K562 (cell line): Measurements from ENCODE around the gene PTPN18. TPM values are rescaled to one million over a fixed set of nuclear protein-coding genes. Genes with fewer than 3 reads are reported as not detected.

ENCODE experiments used
- ARID1B ChIP-seq: fragments of 450-650 bp; IDR thresholded peaks from 2 replicates; pipeline ENCODE4 v1.6.1; 2016; ENCODE audit warnings: antibody characterized with exemption, mild to moderate bottlenecking, inconsistent platforms
- BRCA1 ChIP-seq, 2 experiments: fragments of 450-650 bp in 1 of 2; sonication (generic) in 1 of 2; formaldehyde crosslinking in 1 of 2; IDR thresholded peaks; 2 replicates each; pipeline versions ENCODE4 v1.5.0 to v1.6.1; 2017 to 2020; ENCODE audit warnings: mild to moderate bottlenecking in 1 of 2, missing genetic modification reagents in 1 of 2
- CBFA2T3 ChIP-seq: fragments of 450-650 bp; IDR thresholded peaks from 2 replicates; pipeline ENCODE4 v1.6.1; 2017
- CBX5 ChIP-seq: IDR thresholded peaks from 2 replicates; pipeline ENCODE4 v1.6.1; 2014; ENCODE audit warnings: low read depth, borderline replicate concordance
- CHD4 ChIP-seq: fragments of 200-600 bp; sonication (generic); IDR thresholded peaks from 3 replicates; pipeline ENCODE4 v1.6.1; 2012; ENCODE audit warnings: low read depth, mild to moderate bottlenecking, mixed read lengths, low read length, inconsistent platforms; ENCODE audit not compliant: insufficient read depth, insufficient replicate concordance, poor library complexity, severe bottlenecking
- HDAC6 ChIP-seq: IDR thresholded peaks from 2 replicates; pipeline ENCODE4 v1.6.1; 2012; ENCODE audit warnings: low read depth, mild to moderate bottlenecking, control low read depth, inconsistent platforms, low read length, moderate library complexity
- KDM1A ChIP-seq, 2 experiments: fragments of 450-650 bp; IDR thresholded peaks; 2 replicates each; pipeline ENCODE4 v1.6.1; 2016; ENCODE audit warnings: mild to moderate bottlenecking in 2 of 2
- MTA1 ChIP-seq: fragments of 450-650 bp; IDR thresholded peaks from 2 replicates; pipeline ENCODE4 v1.6.1; 2017; ENCODE audit warnings: borderline replicate concordance
- NCOA6 ChIP-seq: fragments of 450-650 bp; IDR thresholded peaks from 2 replicates; pipeline ENCODE4 v1.6.1; 2017; ENCODE audit warnings: mild to moderate bottlenecking
- SAP30 ChIP-seq: fragments of 200-600 bp; sonication (generic); IDR thresholded peaks from 2 replicates; pipeline ENCODE4 v1.6.1; 2012; ENCODE audit warnings: borderline replicate concordance, low read depth, mild to moderate bottlenecking, moderate library complexity, low read length, control low read depth, inconsistent platforms; ENCODE audit not compliant: insufficient read depth, poor library complexity, severe bottlenecking
- SMAD1 ChIP-seq: fragments of 150-350 bp; IDR thresholded peaks from 2 replicates; pipeline ENCODE4 v1.6.1; 2014; ENCODE audit warnings: low read length, low read depth; ENCODE audit not compliant: partially characterized antibody
- TEAD4 ChIP-seq, 2 experiments: sonication (generic) in 1 of 2; formaldehyde crosslinking in 1 of 2; IDR thresholded peaks; 2 replicates each; pipeline versions ENCODE4 v1.6.1 to v1.8.0; 2012 to 2022; ENCODE audit warnings: borderline replicate concordance in 1 of 2, inconsistent platforms in 1 of 2, low read length in 1 of 2, mild to moderate bottlenecking in 1 of 2, missing genetic modification reagents in 1 of 2
- ZNF551 ChIP-seq: fragments of 250-450 bp; sonication (Bioruptor Pico); IDR thresholded peaks from 2 replicates; pipeline ENCODE4 v1.5.0; 2021; ENCODE audit warnings: mild to moderate bottlenecking, moderate library complexity
- polyA plus RNA-seq, 8 experiments: library from polyadenylated mRNA; depleted of rRNA in 4 of 8; stranded (reverse) in 5 of 8; unstranded in 3 of 8; fragments of >200 nt; fragmentation: Nextera tagmentation in 2 of 8; fragmentation: Illumina TruSeq in 1 of 8; extraction: Ambion mirVana in 2 of 8; extraction: Trizol in 1 of 8; gene quantifications; 2 replicates each; pipeline versions ENCODE4 v1.2.1 to v1.2.3, GENCODE V29; 2011 to 2014; ENCODE audit warnings: inconsistent platforms in 1 of 8, missing spikeins in 1 of 8
- total RNA-seq, 7 experiments: library from RNA; depleted of rRNA in 6 of 7; stranded (reverse); fragments of >200 nt in 6 of 7; fragmentation: Illumina TruSeq in 2 of 7; extraction: Trizol in 2 of 7; gene quantifications; 2 replicates each; pipeline versions ENCODE4 v1.2.1 to v1.2.3, GENCODE V29; 2011 to 2021; ENCODE audit warnings: low replicate concordance in 1 of 7
- TF ChIP-seq, protein P1 (sequence below): sonication (generic); formaldehyde crosslinking; IDR thresholded peaks from 2 replicates; pipeline ENCODE4 v1.8.0; 2022; ENCODE audit warnings: mild to moderate bottlenecking, missing genetic modification reagents
- TF ChIP-seq, protein P2 (sequence below): fragments of 450-650 bp; formaldehyde crosslinking; IDR thresholded peaks from 2 replicates; pipeline ENCODE4 v1.4.0; 2022; ENCODE audit warnings: missing genetic modification characterization
- TF ChIP-seq, protein P3 (sequence below): sonication (generic); formaldehyde crosslinking; IDR thresholded peaks from 2 replicates; pipeline ENCODE4 v1.8.0; 2022; ENCODE audit warnings: missing genetic modification reagents, mild to moderate bottlenecking, borderline replicate concordance
- TF ChIP-seq, protein P4 (sequence below): conservative IDR thresholded peaks from 2 replicates; pipeline ENCODE4 v1.6.1; 2011; ENCODE audit warnings: low read depth, mild to moderate bottlenecking, low read length; ENCODE audit not compliant: control insufficient read depth
- TF ChIP-seq, protein P5 (sequence below): sonication (generic); formaldehyde crosslinking; IDR thresholded peaks from 2 replicates; pipeline ENCODE4 v1.8.0; 2022; ENCODE audit warnings: mild to moderate bottlenecking, missing genetic modification reagents, borderline replicate concordance

PTPN18 gene
- total and polyA plus RNA-seq, 9 of the 15 experiments (the other 6 are each of a cell fraction or from before 2014, with no cell fraction given), result 11.6 to 90.7 (median 49.6) TPM

DNA sequence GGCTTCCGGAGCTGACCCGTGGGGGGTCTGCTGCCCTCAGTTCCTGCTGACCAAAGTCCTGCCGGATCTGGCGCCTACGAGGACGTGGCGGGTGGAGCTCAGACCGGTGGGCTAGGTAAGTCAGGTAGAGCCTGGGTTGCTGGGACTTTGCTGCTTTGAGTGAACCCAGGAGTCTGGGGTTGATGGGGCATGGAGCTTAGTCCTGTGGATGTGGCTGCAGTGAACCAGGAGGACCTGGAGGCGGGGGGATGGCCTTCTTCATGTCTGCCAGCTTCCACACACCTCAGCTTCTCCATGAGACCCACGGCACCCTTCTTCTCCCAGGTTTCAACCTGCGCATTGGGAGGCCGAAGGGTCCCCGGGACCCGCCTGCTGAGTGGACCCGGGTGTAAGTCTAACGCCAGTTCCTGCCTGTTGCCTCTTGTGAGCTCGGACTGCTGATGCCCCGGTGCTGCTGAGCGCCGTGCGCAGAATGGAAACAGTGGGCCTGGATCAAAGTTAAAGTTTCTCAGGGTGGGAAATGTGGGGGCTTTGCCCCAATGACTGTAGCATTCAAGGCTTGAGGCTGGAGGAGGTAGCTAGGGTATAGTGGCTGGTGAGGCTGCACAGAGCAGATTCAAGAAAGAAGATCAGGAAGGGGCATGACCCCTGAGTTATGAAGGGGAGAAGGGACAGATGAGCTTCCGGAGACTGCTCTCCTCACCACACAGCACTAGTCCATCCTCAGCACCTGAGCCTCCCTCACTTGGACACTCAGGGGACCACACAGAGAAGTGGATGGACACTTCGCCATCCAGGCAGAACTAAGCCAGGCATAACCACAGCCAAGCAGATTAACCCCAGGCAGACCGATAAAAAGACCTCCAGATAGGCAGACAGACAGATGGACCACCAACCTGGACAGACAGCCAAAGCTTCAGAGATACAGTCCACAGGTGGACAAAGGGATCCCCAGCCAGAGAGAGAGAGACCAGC is 17.3 kb downstream of the PTPN18 start (continued):
- TF ChIP-seq ZNF551 (CRISPR knock-in tag) (no peak), MTA1 (no peak), HDAC6 (no peak), CHD4 (no peak), CBFA2T3 (no peak), ARID1B (peak; percentile 38), CBX5 (no peak), BRCA1 (IDR thresholded peaks at IDR 0.05) (no peak), BRCA1 (CRISPR knock-in tag; IDR thresholded peaks at IDR 0.05) (no peak), KDM1A (IDR thresholded peaks at IDR 0.05) (no peak), SAP30 (no peak), TEAD4 (IDR thresholded peaks at IDR 0.05; ENCODE audit: low read length) (no peak), TEAD4 (CRISPR knock-in tag; IDR thresholded peaks at IDR 0.05; ENCODE audit: borderline replicate concordance) (no peak), SMAD1 (no peak), NCOA6 (no peak)
- TF ChIP-seq, protein P1, sequence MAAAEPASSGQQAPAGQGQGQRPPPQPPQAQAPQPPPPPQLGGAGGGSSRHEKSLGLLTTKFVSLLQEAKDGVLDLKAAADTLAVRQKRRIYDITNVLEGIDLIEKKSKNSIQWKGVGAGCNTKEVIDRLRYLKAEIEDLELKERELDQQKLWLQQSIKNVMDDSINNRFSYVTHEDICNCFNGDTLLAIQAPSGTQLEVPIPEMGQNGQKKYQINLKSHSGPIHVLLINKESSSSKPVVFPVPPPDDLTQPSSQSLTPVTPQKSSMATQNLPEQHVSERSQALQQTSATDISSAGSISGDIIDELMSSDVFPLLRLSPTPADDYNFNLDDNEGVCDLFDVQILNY (CRISPR knock-in tag), result no peak
- TF ChIP-seq, protein P2, sequence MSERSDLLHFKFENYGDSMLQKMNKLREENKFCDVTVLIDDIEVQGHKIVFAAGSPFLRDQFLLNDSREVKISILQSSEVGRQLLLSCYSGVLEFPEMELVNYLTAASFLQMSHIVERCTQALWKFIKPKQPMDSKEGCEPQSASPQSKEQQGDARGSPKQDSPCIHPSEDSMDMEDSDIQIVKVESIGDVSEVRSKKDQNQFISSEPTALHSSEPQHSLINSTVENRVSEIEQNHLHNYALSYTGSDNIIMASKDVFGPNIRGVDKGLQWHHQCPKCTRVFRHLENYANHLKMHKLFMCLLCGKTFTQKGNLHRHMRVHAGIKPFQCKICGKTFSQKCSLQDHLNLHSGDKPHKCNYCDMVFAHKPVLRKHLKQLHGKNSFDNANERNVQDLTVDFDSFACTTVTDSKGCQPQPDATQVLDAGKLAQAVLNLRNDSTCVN (CRISPR knock-in tag), result no peak
- TF ChIP-seq, protein P3, sequence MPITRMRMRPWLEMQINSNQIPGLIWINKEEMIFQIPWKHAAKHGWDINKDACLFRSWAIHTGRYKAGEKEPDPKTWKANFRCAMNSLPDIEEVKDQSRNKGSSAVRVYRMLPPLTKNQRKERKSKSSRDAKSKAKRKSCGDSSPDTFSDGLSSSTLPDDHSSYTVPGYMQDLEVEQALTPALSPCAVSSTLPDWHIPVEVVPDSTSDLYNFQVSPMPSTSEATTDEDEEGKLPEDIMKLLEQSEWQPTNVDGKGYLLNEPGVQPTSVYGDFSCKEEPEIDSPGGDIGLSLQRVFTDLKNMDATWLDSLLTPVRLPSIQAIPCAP (CRISPR knock-in tag), result no peak
- TF ChIP-seq, protein P4, sequence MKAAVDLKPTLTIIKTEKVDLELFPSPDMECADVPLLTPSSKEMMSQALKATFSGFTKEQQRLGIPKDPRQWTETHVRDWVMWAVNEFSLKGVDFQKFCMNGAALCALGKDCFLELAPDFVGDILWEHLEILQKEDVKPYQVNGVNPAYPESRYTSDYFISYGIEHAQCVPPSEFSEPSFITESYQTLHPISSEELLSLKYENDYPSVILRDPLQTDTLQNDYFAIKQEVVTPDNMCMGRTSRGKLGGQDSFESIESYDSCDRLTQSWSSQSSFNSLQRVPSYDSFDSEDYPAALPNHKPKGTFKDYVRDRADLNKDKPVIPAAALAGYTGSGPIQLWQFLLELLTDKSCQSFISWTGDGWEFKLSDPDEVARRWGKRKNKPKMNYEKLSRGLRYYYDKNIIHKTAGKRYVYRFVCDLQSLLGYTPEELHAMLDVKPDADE, result no peak
- TF ChIP-seq, protein P5, sequence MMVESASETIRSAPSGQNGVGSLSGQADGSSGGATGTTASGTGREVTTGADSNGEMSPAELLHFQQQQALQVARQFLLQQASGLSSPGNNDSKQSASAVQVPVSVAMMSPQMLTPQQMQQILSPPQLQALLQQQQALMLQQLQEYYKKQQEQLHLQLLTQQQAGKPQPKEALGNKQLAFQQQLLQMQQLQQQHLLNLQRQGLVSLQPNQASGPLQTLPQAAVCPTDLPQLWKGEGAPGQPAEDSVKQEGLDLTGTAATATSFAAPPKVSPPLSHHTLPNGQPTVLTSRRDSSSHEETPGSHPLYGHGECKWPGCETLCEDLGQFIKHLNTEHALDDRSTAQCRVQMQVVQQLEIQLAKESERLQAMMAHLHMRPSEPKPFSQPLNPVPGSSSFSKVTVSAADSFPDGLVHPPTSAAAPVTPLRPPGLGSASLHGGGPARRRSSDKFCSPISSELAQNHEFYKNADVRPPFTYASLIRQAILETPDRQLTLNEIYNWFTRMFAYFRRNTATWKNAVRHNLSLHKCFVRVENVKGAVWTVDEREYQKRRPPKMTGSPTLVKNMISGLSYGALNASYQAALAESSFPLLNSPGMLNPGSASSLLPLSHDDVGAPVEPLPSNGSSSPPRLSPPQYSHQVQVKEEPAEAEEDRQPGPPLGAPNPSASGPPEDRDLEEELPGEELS (CRISPR knock-in tag), result no peak
